Common myeloid progenitor, CD34-positive (primary cell): ENCODE measurements around the gene CPLX4.

Experiments
- CTCF ChIA-PET: fragments of 350-600 bp; sonication (Branson Sonifier 250); formaldehyde crosslinking; loops from one replicate; lab custom pipeline; 2021; ENCODE audit warnings: antibody characterized with exemption; lab: Charles Lee
- POLR2A ChIA-PET: fragments of 350-600 bp; sonication (Branson Sonifier 250); formaldehyde crosslinking; loops from one replicate; lab custom pipeline; 2021; ENCODE audit warnings: antibody characterized with exemption; lab: Charles Lee
- DNase-seq, 3 donors: peaks; one replicate each; pipeline versions ENCODE4 v3.0.0 to v3.0.0-alpha.2; 2013
- H3K27ac ChIP-seq, 2 experiments: 1 replicate in 1 of 2; 2 replicates in 1 of 2; pipeline ENCODE4 v1.7.0; 2013; ENCODE audit warnings: inconsistent platforms in 2 of 2, low read length in 2 of 2, mild to moderate bottlenecking in 2 of 2, low read depth in 1 of 2, moderate library complexity in 1 of 2; ENCODE audit not compliant: severe bottlenecking in 2 of 2, insufficient read depth in 1 of 2, poor library complexity in 1 of 2
- H3K27me3 ChIP-seq, 5 experiments: replicated peaks in 2 of 5; 1 replicate in 3 of 5; 2 replicates in 2 of 5; pipeline versions ENCODE4 v1.6.1 to v1.7.0; 2013; ENCODE audit warnings: low read length in 4 of 5, mild to moderate bottlenecking in 2 of 5, moderate library complexity in 2 of 5, inconsistent platforms in 1 of 5; ENCODE audit not compliant: insufficient read depth in 5 of 5, control insufficient read depth in 4 of 5
- H3K36me3 ChIP-seq, 4 experiments: 1 replicate in 2 of 4; 2 replicates in 2 of 4; pipeline versions ENCODE4 v1.6.1 to v1.7.0; 2013; ENCODE audit warnings: low read length in 3 of 4, control low read depth in 1 of 4, mild to moderate bottlenecking in 1 of 4; ENCODE audit not compliant: control insufficient read depth in 4 of 4, insufficient read depth in 4 of 4
- H3K4me1 ChIP-seq, 4 experiments: 1 replicate in 3 of 4; 2 replicates in 1 of 4; pipeline versions ENCODE4 v1.6.1 to v1.7.1; 2013; ENCODE audit warnings: low read length in 3 of 4, mild to moderate bottlenecking in 3 of 4, control low read depth in 1 of 4, inconsistent platforms in 1 of 4, moderate library complexity in 1 of 4; ENCODE audit not compliant: control insufficient read depth in 4 of 4, insufficient read depth in 4 of 4; ENCODE audit errors: control extremely low read depth in 1 of 4
- H3K4me3 ChIP-seq, 7 experiments: 1 replicate in 4 of 7; 2 replicates in 3 of 7; pipeline versions ENCODE4 v1.5.1 to v1.7.0; 2013; ENCODE audit warnings: mild to moderate bottlenecking in 7 of 7, low read length in 6 of 7, moderate library complexity in 6 of 7, inconsistent platforms in 2 of 7, low read depth in 2 of 7, control low read depth in 1 of 7; ENCODE audit not compliant: insufficient read depth in 4 of 7, control insufficient read depth in 1 of 7; ENCODE audit errors: extremely low read depth in 1 of 7
- H3K9me3 ChIP-seq, 5 experiments: 1 replicate in 4 of 5; 2 replicates in 1 of 5; pipeline versions ENCODE4 v1.6.1 to v1.7.1; 2013; ENCODE audit warnings: low read length in 4 of 5, mild to moderate bottlenecking in 2 of 5, inconsistent platforms in 1 of 5, low read depth in 1 of 5, moderate library complexity in 1 of 5; ENCODE audit not compliant: control insufficient read depth in 4 of 5, insufficient read depth in 2 of 5; ENCODE audit errors: control extremely low read depth in 1 of 5
- WGBS: methylation state at CpG from one replicate; pipeline ENCODE4 v1.1.5; 2013; ENCODE audit not compliant: insufficient coverage; 5-methylcytosine and 5-hydroxymethylcytosine counted together

The CPLX4 gene

DNA sequence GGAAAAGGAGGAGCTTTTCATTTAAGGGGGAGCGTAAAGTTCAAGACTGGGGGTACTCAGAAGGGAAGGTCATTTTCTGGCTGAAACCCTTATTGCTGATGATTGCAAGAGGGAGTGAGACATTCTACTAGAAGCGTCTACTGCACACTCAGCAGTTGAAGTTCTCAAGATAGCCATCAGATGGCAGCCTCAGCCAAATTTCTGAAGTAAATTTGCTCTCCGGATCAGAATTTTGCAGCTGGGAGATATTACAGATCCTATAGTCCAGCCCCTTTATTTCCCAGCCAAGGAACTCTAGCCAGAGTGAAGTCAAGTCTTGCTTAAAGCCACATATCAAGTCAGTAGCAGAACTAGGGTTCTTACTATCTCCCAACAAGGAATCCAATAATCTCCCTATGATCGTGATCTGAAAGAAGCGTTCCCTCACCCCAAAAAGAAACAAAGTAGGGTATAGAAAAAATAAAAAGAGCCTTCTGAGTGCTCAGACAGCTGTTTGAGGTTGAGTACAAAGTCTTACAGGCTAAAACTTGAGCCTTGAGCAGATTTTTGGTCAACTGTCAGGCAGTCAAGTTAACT, 69.2 kb downstream of the CPLX4 start:
- Histone ChIP-seq H3K27me3 (peaks cover 9 to 30% (median 17%) of the 10 kb centered on the region in 5 experiments), H3K36me3 (no peaks in the 10 kb centered on the region), H3K4me1 (no peaks in the 10 kb centered on the region), H3K9me3 (peaks cover 0 to 1% (median 0%) of the 10 kb centered on the region in 5 experiments), H3K4me3 (no peak overlapping the region), H3K27ac (no peak overlapping the region)
- POLR2A ChIA-PET = no interaction called here
- WGBS = 7% methylated on average over 3 of the region's 5 CpGs
- peak; percentile 66 to 80 (median 73) for DNase-seq
- CTCF ChIA-PET = interaction anchor here (0.6 to 4.7 kb wide), 15 partner anchors 9 to 162 kb away, joined by 3 to 63 read pairs (median 4); partner anchors contain the start of gene RAX

DNA sequence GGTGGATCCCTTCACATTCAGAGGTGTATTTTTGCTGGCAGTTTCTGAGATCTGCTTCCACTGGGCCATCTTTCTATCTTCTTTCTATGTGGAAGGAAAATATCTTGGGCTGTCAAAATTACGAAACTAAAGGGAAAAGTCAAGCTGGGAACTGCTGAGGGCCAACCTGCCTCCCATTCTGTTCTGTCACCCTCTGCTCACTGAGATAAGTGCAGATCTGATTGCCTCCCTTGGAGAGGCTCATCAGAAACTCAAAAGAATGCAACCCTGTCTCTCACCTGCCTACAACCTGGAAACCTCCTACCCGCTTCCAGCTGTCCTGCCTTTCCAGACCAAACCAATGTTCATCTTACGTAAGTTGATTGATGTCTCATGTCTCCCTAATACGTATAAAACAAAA, 71.7 kb downstream of the CPLX4 start:
- H3K27me3 ChIP-seq = peaks cover 7 to 30% (median 17%) of the 10 kb centered on the region in 5 experiments
- WGBS = 60% methylated on average over 3 of the region's 4 CpGs
- no peaks in the 10 kb centered on the region for H3K36me3 ChIP-seq
- no peak overlapping the region for H3K4me3 ChIP-seq
- DNase-seq = no peak
- peaks cover 0 to 1% (median 0%) of the 10 kb centered on the region in 5 experiments for H3K9me3 ChIP-seq
- CTCF ChIA-PET = interaction anchor here (0.6 to 4.7 kb wide), 2 partner anchors 127 to 156 kb away, joined by 3 to 63 read pairs; no protein-coding TSS in a partner anchor
- no peak overlapping the region for H3K27ac ChIP-seq
- POLR2A ChIA-PET = no interaction called here
- no peaks in the 10 kb centered on the region for H3K4me1 ChIP-seq
